Stimulated activated CD8-positive, alpha-beta memory T cell treated with anti-CD3 and anti-CD28 coated beads, Interleukin-15, amount 100 ng/mL, for 4 hours (primary cell): ENCODE measurements around the gene MASTL.

Source experiments
- DNase-seq, 2 donors: peaks; one replicate each; pipeline ENCODE4 v3.0.0-alpha.2; 2020; ENCODE audit warnings: low read depth in 2 of 2

MASTL gene

GRCh38 chr10:27225642-27226257 is 70.6 kb downstream of the MASTL start:
- no peak for DNase-seq

GRCh38 chr10:27230022-27230421 is 74.9 kb downstream of the MASTL start:
- DNase-seq, result no peak

GRCh38 chr10:27235706-27236105 is 80.6 kb downstream of the MASTL start:
- no peak for DNase-seq
